Right ventricle myocardium superior (tissue), 1 donor: ENCODE measurements around the gene TRAPPC8. TPM values are rescaled to one million over a fixed set of nuclear protein-coding genes. Genes with fewer than 3 reads are reported as not detected.
"Not testable (repeated sequence)": the region's sequence is repeated elsewhere in the genome, so short reads cannot be mapped to it uniquely, and the experiment has no call there.

Source experiments
- ATAC-seq: fragments of 200-7000 bp; cut with Tn5 transposase; one replicate; pipeline ENCODE4 v1.9.1; 2020; ENCODE audit warnings: mild to moderate bottlenecking; ENCODE audit not compliant: poor library complexity
- DNase-seq: peaks from one replicate; pipeline ENCODE4 v3.0.0-alpha.2; 2020
- intact Hi-C: fragments of 100-400 bp; cut with DNase I; formaldehyde crosslinking; loops from one replicate; pipeline ENCODE4 v1.11.2; 2022
- long read RNA-seq: library from polyadenylated mRNA; unstranded; transcript quantifications from one replicate; pipeline ENCODE4 v2.0.0, GENCODE V29; 2021
- total RNA-seq: library from RNA; stranded (reverse); fragmentation: NEBNext Ultra II Directional; extraction: Animal tissue kit (Norgen Biotek cat#: 25700); gene quantifications from one replicate; pipeline ENCODE4 v1.2.1, GENCODE V29; 2021
- donor health status: DM: no; HTN: yes; CAD: no; lungs with severe emphysema.

Gene TRAPPC8, protein sequence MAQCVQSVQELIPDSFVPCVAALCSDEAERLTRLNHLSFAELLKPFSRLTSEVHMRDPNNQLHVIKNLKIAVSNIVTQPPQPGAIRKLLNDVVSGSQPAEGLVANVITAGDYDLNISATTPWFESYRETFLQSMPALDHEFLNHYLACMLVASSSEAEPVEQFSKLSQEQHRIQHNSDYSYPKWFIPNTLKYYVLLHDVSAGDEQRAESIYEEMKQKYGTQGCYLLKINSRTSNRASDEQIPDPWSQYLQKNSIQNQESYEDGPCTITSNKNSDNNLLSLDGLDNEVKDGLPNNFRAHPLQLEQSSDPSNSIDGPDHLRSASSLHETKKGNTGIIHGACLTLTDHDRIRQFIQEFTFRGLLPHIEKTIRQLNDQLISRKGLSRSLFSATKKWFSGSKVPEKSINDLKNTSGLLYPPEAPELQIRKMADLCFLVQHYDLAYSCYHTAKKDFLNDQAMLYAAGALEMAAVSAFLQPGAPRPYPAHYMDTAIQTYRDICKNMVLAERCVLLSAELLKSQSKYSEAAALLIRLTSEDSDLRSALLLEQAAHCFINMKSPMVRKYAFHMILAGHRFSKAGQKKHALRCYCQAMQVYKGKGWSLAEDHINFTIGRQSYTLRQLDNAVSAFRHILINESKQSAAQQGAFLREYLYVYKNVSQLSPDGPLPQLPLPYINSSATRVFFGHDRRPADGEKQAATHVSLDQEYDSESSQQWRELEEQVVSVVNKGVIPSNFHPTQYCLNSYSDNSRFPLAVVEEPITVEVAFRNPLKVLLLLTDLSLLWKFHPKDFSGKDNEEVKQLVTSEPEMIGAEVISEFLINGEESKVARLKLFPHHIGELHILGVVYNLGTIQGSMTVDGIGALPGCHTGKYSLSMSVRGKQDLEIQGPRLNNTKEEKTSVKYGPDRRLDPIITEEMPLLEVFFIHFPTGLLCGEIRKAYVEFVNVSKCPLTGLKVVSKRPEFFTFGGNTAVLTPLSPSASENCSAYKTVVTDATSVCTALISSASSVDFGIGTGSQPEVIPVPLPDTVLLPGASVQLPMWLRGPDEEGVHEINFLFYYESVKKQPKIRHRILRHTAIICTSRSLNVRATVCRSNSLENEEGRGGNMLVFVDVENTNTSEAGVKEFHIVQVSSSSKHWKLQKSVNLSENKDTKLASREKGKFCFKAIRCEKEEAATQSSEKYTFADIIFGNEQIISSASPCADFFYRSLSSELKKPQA (N-terminal part only)
- total RNA-seq = 34.1 TPM
- long read RNA-seq, full-length matches to known transcripts = 15 of 25 reads
- long read RNA-seq, partial matches to known transcripts = 4 of 25 reads
- long read RNA-seq, other reads (novel, unspliced or antisense) = 6 of 25 reads

DNA sequence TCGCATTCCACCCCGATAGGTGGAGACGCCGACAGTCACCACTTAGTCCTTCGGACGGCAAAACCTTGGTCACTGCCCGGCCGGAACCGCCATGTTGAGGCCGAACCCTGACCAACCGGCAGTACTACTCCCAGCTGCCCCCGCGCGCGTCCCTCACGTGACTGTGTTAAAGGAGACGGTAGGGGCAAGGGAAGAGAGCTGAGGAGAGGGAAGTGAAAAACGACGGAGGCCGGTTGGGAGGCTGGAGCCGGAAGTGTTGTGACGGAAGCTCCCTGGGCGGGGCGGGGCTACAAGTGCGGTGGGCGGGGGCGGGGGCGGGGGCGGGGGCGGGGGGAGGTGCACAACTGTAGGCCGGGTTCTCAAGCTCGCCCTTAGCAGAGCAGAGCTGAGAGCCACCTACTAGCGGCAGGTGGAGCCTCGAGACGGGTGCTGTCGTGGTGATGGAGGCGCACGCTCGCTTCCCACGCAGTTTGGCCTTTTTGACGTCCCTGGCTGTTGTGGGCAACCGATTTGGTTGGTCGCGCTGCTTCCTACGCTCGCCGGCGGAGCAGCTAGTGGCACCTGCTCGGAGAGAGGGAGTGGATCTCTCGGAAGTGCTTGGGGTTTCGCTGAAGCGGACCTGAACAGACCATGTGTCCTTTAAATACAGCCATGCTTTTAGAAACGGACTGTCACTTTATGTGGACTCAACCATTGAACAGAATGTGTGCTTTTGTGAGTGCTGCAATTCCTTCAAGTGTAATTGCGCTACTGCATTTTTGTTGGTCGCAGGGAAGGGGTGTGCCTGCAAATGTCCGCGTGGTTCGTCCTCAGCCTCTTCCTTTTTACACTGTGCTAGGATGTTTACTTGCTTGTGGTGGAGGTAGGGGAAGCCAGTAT, at the start of gene TRAPPC8:
Gene TRAPPC8, minus strand, starts transcription at position 130 of the 879 bp plus-strand sequence. CDS start 364 bp downstream, outside the sequence.
- DNase-seq (peak; percentile 99), ATAC-seq (peak; percentile 98)
- intact Hi-C loops = loop anchor here (10.0 kb wide), 1 partner anchor 142 kb away; no protein-coding TSS in a partner anchor

DNA sequence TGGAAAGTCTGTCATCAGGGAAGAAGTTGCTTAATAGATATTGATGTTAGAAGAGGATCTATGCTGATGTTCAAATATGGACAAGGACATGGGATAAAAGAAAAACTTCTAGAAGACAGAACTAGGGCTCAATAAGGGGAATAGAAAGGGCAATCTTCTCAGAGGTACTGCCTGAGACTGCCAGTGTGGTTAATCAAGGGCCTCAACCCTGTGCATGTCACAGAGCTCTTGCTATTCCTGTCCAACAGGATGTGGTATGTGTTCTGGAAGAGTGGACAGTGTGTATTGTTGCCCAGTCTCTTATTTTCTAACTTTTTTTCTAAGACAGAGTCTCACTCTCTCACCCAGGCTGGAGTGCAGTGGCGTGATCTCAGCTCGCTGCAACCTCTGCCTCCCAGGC, 47.9 kb upstream of the TRAPPC8 start:
- no peak for ATAC-seq
- no peak for DNase-seq
- intact Hi-C loops = no loop called here

DNA sequence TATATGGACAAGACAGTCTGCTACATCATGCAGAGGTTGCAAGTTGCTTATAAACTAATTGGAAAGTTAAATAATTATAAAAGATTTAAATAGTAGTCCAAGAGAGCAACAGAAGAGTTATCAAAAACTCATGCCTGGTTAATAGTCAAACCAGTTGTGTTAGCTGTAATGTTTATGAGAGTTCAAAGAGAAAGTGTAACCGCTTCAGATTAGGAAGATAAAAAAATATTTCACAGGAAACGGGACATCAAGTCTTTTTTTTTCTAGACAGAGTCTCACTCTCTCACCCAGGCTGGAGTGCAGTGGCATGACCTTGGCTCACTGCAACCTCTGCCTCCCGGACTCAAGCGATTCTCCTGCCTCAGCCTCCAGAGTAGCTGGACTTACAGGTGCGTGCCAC, 41.0 kb upstream of the TRAPPC8 start:
- intact Hi-C loops = loop anchor here (5.0 kb wide), 1 partner anchor 33 kb away; the partner anchor contains the start of gene RNF125
- DNase-seq (no peak), ATAC-seq (no peak)

DNA sequence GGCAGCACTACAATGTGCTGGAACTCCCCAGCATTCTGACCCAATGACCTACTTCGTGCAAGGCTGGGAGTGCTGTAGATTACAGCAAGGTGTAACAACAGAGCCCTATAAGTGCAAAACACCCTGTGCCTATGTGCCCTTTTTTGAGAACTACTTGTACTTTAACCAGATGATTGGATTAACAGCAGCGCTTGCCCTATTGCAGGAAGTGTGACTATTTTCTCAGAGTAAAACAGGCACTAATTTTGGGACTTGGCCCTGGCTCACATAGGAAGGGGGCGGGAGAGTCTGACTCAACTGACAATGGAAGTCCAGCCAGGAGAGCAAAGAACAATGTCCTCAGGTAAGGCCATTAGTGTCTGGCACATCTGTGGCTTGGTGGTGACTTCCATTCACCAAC, 40.1 kb upstream of the TRAPPC8 start:
- intact Hi-C loops = loop anchor here (5.0 kb wide), 1 partner anchor 34 kb away; the partner anchor contains the start of gene RNF125
- no peak for DNase-seq
- peak; percentile 73 for ATAC-seq

DNA sequence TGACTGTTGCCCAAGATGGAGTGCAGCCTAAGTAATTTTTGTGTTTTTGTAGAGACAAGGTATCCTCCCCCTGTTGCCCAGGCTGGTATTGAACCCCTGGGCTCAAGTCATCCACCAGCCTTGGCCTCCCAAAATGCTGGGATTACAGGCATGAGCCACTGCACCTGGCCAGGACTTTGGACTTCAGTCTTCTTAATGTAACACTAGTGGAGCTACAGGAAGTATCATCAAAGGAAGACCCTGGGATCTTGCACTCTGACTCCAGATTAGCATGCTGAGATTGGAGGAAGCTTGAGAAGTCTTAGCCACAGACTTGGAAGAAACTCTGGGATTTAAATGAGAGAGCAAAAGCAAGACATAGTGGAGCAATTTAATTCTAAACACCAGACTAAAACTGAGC, 37.9 kb upstream of the TRAPPC8 start:
- DNase-seq (no peak), ATAC-seq (no peak)
- intact Hi-C loops = loop anchor here (5.0 kb wide), 1 partner anchor 36 kb away; the partner anchor contains the start of gene RNF125

DNA sequence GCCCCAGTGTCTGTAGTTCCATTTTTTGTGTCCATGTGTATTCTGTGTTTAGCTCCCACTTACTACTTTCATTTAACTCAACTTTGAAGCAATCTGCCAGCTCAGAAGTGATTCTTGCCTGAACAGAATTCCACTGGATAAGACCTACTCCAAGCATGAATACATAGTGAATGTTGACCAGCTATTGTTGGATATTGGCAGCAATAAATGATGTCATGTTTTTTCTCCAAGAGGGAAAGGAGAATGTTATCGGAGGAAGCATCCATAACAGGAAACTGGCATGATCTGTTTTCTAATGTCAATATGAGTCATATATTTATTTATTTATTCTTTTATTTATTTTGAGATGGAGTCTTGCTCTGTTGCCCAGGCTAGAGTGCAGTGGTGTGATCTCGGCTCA, 36.8 kb upstream of the TRAPPC8 start:
- ATAC-seq = no peak
- intact Hi-C loops = loop anchor here (5.0 kb wide), 2 partner anchors 38 to 232 kb away; partner anchors contain the start of gene RNF125
- DNase-seq = no peak

DNA sequence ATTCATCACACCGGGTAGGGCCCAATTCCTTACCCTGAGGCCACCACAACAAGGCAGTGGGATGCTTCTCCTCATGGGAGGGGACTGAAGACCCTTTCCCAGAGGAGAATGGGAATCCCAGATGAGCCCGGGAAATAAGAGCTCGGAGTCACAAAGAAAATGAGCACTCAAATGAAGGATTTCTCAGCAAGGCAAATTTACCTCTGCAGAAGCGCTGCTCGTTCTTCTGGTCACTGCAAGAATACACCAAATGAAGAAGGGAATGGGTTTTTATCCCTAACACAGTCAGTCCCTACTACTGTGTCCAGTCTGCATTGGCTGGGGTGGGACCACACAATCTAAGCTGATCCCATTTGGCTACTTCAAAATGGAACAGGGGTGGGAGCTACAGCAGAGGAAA, 35.7 kb upstream of the TRAPPC8 start:
- intact Hi-C loops = loop anchor here (5.0 kb wide), 1 partner anchor 231 kb away; no protein-coding TSS in a partner anchor
- DNase-seq (no peak), ATAC-seq (no peak)

DNA sequence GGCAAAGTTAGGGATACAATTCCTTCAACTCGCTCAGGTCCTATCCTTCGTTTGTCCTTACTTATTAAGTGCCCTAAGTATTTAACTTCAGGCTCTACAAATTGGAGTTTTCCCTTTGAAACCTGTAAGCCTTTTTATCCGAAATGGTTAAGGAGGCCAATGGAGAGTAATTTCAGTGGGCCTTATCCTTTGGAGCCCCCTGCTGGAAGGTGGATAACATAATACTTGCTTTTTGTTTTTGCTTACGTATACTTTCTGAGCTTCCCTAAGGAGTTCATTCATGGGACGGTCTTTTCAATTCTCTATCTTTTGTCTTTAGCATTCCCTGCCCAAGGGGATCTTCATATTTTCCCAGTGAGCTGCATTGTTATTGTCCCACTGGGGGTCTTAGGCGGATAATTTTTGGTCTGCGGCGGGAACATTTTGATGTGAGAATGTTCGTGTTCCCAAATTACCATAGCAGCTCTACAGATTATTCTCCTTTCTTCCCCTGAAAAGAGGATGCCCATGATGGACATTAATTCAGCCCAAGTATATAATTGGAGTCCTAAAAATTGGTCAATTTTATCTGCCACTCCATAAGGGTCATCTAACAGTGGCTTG, 34.4 kb upstream of the TRAPPC8 start:
- DNase-seq = no peak
- ATAC-seq = peak; percentile 62
- intact Hi-C loops = loop anchor here (5.0 kb wide), 1 partner anchor 230 kb away; no protein-coding TSS in a partner anchor

DNA sequence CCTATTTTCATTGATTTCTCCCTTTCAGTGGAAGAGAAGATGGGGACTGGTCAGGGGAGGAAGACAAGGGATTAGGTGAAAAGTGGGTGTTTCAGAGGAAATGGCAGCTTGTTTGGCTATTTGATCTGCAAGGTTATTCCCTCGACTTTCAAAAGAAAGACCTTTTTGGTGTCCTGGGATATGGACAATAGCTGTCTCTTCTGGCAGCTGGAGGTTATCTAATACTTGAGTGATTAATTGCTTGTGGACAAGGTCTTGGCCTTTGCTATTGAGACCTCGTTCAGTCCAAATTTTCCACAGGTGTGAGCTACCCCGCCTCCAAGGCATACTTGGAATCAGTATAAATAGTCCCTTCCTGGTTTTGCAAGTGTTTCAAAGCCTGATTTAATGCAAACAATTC, 33.3 kb upstream of the TRAPPC8 start:
- DNase-seq = no peak
- intact Hi-C loops = loop anchor here (5.0 kb wide), 1 partner anchor 229 kb away; no protein-coding TSS in a partner anchor
- no peak for ATAC-seq

DNA sequence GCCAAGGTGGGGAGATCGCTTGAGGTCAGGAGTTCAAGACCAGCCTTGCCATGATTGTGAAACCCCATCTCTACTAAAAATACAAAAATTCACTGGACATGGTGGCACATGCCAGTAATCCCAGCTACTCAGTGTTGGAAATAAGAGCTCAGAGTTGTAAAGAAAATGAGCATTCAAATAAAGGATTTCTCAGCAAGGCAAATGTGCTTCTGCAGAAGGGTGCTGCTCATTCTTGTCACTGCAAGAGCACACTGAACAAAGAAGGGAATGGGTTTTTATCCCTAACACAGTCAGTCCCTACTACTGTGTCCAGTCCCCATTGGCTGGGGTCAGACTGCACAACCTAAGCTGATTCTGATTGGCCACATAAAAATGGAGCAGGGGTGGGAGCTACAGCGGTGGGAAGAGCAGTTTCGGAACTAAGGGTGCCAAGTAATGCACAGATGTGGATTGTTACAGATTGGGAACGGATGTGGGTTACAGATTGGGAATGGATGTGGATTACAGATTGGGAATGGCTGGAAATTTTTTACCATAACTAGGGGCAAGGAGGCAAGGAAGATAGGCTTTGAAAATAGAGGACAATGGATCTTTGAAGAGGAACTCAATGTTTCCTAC, 31.1 kb upstream of the TRAPPC8 start:
- no peak for ATAC-seq
- DNase-seq = no peak
- intact Hi-C loops = no loop called here

DNA sequence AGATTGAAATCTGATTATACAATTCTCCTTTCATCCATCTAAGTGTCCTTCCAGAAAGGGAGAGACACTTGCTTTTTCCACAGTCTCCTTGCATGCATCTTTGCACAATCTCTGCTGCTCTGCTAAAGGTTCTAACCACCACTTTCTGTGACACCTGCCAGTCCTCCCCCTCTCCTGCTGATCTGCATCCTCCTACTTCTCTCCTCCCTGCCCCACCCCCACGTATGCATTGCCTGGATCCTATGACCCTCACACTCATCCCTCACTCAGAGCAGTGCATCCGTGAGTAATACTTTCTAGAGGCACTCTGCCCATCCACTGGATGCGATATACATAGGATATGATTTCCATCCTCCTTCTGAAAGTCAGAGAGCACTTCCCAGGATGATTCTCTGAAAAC, 27.7 kb upstream of the TRAPPC8 start:
- intact Hi-C loops = no loop called here
- no peak for ATAC-seq
- DNase-seq = no peak

DNA sequence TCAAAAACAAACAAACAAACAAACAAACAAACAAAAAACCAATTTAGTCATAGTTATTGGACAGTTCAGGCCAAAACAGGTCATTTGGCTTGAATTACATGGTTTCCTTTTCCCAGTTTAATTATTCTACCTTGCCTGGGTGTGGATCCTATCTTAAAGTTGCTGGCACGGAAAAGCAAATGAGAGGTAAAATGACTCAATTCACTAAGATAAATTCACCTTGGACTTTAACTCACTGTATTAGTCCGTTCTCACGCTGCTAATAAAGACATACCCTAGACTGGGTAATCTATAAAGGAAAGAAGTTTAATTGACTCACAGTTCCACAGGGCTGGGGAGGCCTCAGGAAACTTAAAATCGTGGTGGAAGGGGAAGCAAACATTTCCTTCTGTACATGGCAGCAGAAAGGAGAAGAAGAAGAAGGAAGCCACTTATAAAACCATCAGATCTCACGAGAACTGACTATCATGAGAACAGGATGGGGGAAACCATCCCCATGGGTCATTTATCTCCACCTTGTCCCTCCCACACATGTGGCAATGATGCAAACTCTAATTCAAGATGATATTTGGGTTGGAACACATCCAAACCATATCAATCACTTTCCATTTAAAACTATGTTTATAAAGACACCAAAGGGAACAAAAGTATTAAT, 22.5 kb upstream of the TRAPPC8 start:
- intact Hi-C loops = no loop called here
- ATAC-seq = no peak
- DNase-seq = no peak

DNA sequence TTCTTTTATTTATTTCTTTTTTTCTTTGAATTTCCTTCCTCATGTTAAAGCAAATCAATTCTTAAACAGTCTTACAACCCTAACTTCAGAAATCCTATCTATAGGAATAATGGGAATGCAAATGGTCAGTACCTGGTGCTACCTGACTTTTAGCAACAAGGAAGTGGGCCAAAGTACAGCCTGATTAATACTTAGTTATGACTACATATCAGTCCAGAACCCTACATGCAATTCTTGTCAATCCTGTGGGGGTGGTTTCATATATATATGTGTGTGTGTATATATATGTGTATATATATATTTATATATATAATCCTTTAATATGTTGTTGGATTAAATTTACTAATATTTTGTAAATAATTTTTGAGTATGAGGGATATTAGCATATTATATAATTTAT, 14.8 kb upstream of the TRAPPC8 start:
- intact Hi-C loops = no loop called here
- DNase-seq (no peak), ATAC-seq (no peak)

DNA sequence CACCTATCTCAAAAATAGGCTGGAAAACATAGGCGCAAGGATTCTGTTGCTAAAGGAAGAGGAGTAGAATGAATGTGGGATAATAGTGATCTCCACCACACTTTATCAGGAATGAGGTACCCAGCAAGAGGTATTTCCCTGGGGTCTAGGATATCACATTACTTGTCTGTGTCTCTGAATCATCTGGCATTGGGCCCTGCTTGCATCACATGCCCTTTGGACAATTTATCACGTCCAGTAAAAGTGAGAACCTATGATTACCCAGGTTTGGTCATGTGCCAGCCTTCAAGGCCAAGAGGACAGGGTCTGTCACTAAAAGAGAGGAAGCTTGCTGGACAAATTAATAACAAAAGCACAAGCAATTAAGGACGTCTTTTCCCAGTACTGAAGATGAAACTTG, 11.4 kb upstream of the TRAPPC8 start:
- ATAC-seq (no peak), DNase-seq (no peak)
- intact Hi-C loops = no loop called here

DNA sequence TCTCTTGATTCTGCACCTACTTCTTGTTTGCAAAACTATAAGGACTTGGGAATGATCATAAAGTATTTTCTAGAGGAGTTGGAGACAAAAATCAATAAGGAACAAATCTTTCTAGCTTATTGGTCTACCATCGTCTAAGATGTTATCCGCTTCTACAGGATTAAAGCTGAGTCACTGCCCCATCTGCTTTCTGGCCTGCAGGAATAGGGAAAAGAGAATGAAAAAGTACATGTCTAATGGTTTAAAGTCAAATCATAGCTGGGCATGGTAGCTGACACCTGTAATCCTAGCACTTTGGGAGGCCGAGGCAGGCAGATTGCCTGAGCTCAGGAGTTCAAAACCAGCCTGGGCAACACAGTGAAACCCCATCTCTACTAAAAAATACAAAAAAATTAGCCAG, 10.8 kb upstream of the TRAPPC8 start:
- ATAC-seq, DNase-seq, intact Hi-C loops: not testable (repeated sequence)

DNA sequence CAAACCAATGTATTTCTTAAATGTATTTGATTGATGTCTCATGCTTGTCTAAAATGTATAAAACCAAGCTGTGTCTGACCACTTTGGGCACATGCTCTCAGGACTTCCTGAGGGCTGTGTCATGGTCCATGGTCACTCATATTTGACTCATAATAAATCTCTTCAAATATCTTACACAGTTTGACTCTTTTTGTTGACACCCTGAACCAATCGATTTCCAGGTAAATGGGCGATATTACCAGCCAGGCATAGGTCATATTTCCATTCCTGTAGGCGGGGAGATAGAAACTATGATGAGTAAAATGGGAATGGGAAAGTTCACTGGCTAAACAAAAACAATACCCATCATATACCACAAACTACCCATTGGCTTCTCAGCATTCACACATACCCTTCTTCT, 9.3 kb upstream of the TRAPPC8 start:
- intact Hi-C loops = no loop called here
- ATAC-seq (no peak), DNase-seq (no peak)
